IMR-90 (cell line): ENCODE results near the gene FSIP1.

Source experiments
- CTCF ChIP-seq: conservative IDR thresholded peaks from 2 replicates; pipeline ENCODE4 v1.5.1; 2012; ENCODE audit warnings: mild to moderate bottlenecking, low read depth, low read length, improper control_type of control experiment
- MXI1 ChIP-seq: IDR thresholded peaks from 2 replicates; pipeline ENCODE4 v1.6.1; 2012; ENCODE audit warnings: low read depth, mild to moderate bottlenecking, low read length, moderate library complexity, borderline replicate concordance
- RAD21 ChIP-seq: IDR thresholded peaks from 2 replicates; pipeline ENCODE4 v1.6.1; 2012; ENCODE audit warnings: low read length, improper control_type of control experiment
- RFX5 ChIP-seq: IDR thresholded peaks from 2 replicates; pipeline ENCODE4 v1.8.0; 2012; ENCODE audit warnings: low read depth, mild to moderate bottlenecking, low read length, moderate library complexity

- TF ChIP-seq CTCF (no peak), RAD21 (no peak), MXI1 (no peak), RFX5 (no peak)
These were observed 151.3 kb downstream of the FSIP1 start for GRCh38 chr15:39631357-39631756.
